OCI-LY1 (cell line): ENCODE results near the gene HPCAL1.

ENCODE experiments used
- EZH2 ChIP-seq: fragments of 200-600 bp; sonication (generic), shearing (Covaris generic); IDR thresholded peaks from 2 replicates; pipeline ENCODE4 v1.8.0; 2017; ENCODE audit warnings: borderline replicate concordance, mixed run types, mild to moderate bottlenecking, antibody characterized with exemption, low read length, moderate library complexity, mixed read lengths
- TF ChIP-seq, protein P1 (sequence below): fragments of 200-600 bp; sonication (generic), shearing (Covaris generic); IDR thresholded peaks from 2 replicates; pipeline ENCODE4 v1.5.1; 2017; ENCODE audit warnings: mild to moderate bottlenecking, antibody characterized with exemption, low read length, moderate library complexity, mixed read lengths

- TF ChIP-seq, protein P1, sequence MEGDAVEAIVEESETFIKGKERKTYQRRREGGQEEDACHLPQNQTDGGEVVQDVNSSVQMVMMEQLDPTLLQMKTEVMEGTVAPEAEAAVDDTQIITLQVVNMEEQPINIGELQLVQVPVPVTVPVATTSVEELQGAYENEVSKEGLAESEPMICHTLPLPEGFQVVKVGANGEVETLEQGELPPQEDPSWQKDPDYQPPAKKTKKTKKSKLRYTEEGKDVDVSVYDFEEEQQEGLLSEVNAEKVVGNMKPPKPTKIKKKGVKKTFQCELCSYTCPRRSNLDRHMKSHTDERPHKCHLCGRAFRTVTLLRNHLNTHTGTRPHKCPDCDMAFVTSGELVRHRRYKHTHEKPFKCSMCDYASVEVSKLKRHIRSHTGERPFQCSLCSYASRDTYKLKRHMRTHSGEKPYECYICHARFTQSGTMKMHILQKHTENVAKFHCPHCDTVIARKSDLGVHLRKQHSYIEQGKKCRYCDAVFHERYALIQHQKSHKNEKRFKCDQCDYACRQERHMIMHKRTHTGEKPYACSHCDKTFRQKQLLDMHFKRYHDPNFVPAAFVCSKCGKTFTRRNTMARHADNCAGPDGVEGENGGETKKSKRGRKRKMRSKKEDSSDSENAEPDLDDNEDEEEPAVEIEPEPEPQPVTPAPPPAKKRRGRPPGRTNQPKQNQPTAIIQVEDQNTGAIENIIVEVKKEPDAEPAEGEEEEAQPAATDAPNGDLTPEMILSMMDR, result no peak
- TF ChIP-seq EZH2, result no peak
Measured at GRCh38 chr2:10383960-10384734, 81.4 kb downstream of the HPCAL1 start.
